NCI-H146 (cell line): ENCODE measurements around the gene OR6P1.

Experiments
- DNase-seq: peaks from one replicate; lab custom pipeline; 2025; lab: John Stamatoyannopoulos, UW

OR6P1 gene

DNA sequence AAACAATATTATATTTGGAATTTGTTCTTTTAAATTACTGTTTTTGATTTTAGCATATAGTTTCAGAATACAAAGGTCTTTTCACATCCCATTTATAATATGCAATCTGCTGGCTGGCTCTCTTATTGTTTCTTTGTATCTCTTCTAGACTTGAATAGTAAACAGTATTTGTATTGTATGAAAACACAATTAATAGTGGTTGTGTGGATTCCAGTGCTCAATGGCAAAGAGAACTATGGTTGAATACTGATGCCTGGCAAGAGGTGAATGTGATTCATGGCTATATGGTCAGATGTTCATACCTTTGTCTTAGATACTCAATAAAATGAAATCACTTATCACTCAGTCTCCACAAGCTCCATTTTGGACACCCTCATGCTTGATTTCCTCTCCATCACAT lies 53.4 kb downstream of the OR6P1 start:
- no peak for DNase-seq
